HEK293 (cell line): ENCODE measurements around the gene SPACA9.

Experiments used
- CTCF ChIA-PET: fragments of 350-600 bp; formaldehyde crosslinking; extraction: SDS; loops from one replicate; lab custom pipeline; 2021; ENCODE audit warnings: antibody characterized with exemption; lab: Yijun Ruan, JAX
- POLR2A ChIA-PET: fragments of 300-600 bp; formaldehyde crosslinking; extraction: SDS; loops from one replicate; lab custom pipeline; 2020; ENCODE audit warnings: antibody characterized with exemption, inconsistent platforms; lab: Yijun Ruan, JAX
- H3K27ac ChIP-seq: fragments of 200-500 bp; sonication (Bioruptor generic); 2 replicates; pipeline ENCODE4 v1.5.1; 2014; ENCODE audit warnings: low read depth, low read length, control low read depth, inconsistent platforms; ENCODE audit errors: extremely low read depth
- H3K36me3 ChIP-seq, 2 experiments: fragments of 200-500 bp in 1 of 2; sonication (Bioruptor generic) in 1 of 2; 1 replicate in 1 of 2; 2 replicates in 1 of 2; pipeline ENCODE4 v1.5.1; 2014 to 2017; ENCODE audit warnings: inconsistent platforms in 2 of 2, low read length in 2 of 2; ENCODE audit not compliant: control insufficient read depth in 2 of 2, insufficient read depth in 1 of 2
- H3K4me1 ChIP-seq: fragments of 200-500 bp; sonication (Bioruptor generic); 2 replicates; pipeline ENCODE4 v1.5.1; 2014; ENCODE audit warnings: mild to moderate bottlenecking, low read length, inconsistent platforms; ENCODE audit not compliant: control insufficient read depth, insufficient read depth
- H3K4me3 ChIP-seq: 2 replicates; pipeline ENCODE4 v1.5.1; 2011; ENCODE audit warnings: low read depth, mild to moderate bottlenecking, control low read depth, low read length, moderate library complexity
- H3K9me3 ChIP-seq: fragments of 200-500 bp; sonication (Bioruptor generic); 2 replicates; pipeline ENCODE4 v1.5.1; 2014; ENCODE audit warnings: low read depth, low read length, inconsistent platforms; ENCODE audit not compliant: control insufficient read depth, insufficient read depth
- AEBP2 ChIP-seq: fragments of 450-650 bp; formaldehyde crosslinking; IDR thresholded peaks from 2 replicates; pipeline ENCODE4 v1.5.1; 2016; ENCODE audit warnings: missing biosample characterization, missing genetic modification characterization, borderline replicate concordance
- KLF1 ChIP-seq: fragments of 450-650 bp; formaldehyde crosslinking; IDR thresholded peaks from 2 replicates; pipeline ENCODE4 v1.5.1; 2016; ENCODE audit warnings: missing biosample characterization, missing genetic modification characterization
- OVOL3 ChIP-seq: fragments of 450-650 bp; formaldehyde crosslinking; IDR thresholded peaks from 2 replicates; pipeline ENCODE4 v1.5.1; 2016; ENCODE audit warnings: missing biosample characterization, missing genetic modification characterization
- PATZ1 ChIP-seq: fragments of 450-650 bp; formaldehyde crosslinking; IDR thresholded peaks from 2 replicates; pipeline ENCODE4 v1.5.1; 2016; ENCODE audit warnings: missing biosample characterization, missing genetic modification characterization
- REST ChIP-seq: fragments of 450-650 bp; formaldehyde crosslinking; IDR thresholded peaks from 2 replicates; pipeline ENCODE4 v1.5.1; 2016; ENCODE audit warnings: missing biosample characterization, missing genetic modification characterization
- SCRT1 ChIP-seq: fragments of 450-650 bp; formaldehyde crosslinking; IDR thresholded peaks from 2 replicates; pipeline ENCODE4 v1.5.1; 2016; ENCODE audit warnings: missing biosample characterization, missing genetic modification characterization, borderline replicate concordance
- ZBTB17 ChIP-seq: fragments of 450-650 bp; formaldehyde crosslinking; IDR thresholded peaks from 2 replicates; pipeline ENCODE4 v1.5.1; 2016; ENCODE audit warnings: missing biosample characterization, missing genetic modification characterization
- ZBTB8A ChIP-seq: fragments of 450-650 bp; formaldehyde crosslinking; IDR thresholded peaks from 2 replicates; pipeline ENCODE4 v1.5.1; 2016; ENCODE audit warnings: missing biosample characterization, missing genetic modification characterization
- ZNF10 ChIP-seq: fragments of 450-650 bp; formaldehyde crosslinking; IDR thresholded peaks from 2 replicates; pipeline ENCODE4 v1.5.1; 2017; ENCODE audit warnings: missing biosample characterization, missing genetic modification characterization
- ZNF133 ChIP-seq: fragments of 450-650 bp; formaldehyde crosslinking; IDR thresholded peaks from 2 replicates; pipeline ENCODE4 v1.5.1; 2016; ENCODE audit warnings: missing biosample characterization, missing genetic modification characterization
- ZNF148 ChIP-seq: fragments of 450-650 bp; formaldehyde crosslinking; IDR thresholded peaks from 2 replicates; pipeline ENCODE4 v1.5.0; 2017; ENCODE audit warnings: missing biosample characterization, missing genetic modification characterization, borderline replicate concordance
- ZNF155 ChIP-seq: fragments of 450-650 bp; formaldehyde crosslinking; IDR thresholded peaks from 2 replicates; pipeline ENCODE4 v1.5.1; 2016; ENCODE audit warnings: missing biosample characterization, missing genetic modification characterization
- ZNF239 ChIP-seq: fragments of 450-650 bp; formaldehyde crosslinking; IDR thresholded peaks from 2 replicates; pipeline ENCODE4 v1.5.1; 2016; ENCODE audit warnings: missing biosample characterization, missing genetic modification characterization
- ZNF280C ChIP-seq: fragments of 450-650 bp; formaldehyde crosslinking; IDR thresholded peaks from 2 replicates; pipeline ENCODE4 v1.5.1; 2016; ENCODE audit warnings: missing biosample characterization, missing genetic modification characterization
- ZNF311 ChIP-seq: fragments of 450-650 bp; formaldehyde crosslinking; IDR thresholded peaks from 2 replicates; pipeline ENCODE4 v1.5.1; 2017; ENCODE audit warnings: missing biosample characterization, missing genetic modification characterization, borderline replicate concordance
- ZNF48 ChIP-seq: fragments of 450-650 bp; formaldehyde crosslinking; IDR thresholded peaks from 2 replicates; pipeline ENCODE4 v1.5.1; 2016; ENCODE audit warnings: missing biosample characterization, missing genetic modification characterization
- ZNF549 ChIP-seq: fragments of 450-650 bp; IDR thresholded peaks from 2 replicates; pipeline ENCODE4 v1.5.1; 2018; ENCODE audit warnings: missing biosample characterization, missing genetic modification characterization, mild to moderate bottlenecking, inconsistent platforms, moderate library complexity
- ZNF558 ChIP-seq: fragments of 450-650 bp; formaldehyde crosslinking; IDR thresholded peaks from 2 replicates; pipeline ENCODE4 v1.5.1; 2016; ENCODE audit warnings: missing biosample characterization, missing genetic modification characterization
- ZNF645 ChIP-seq: fragments of 450-650 bp; formaldehyde crosslinking; IDR thresholded peaks from 2 replicates; pipeline ENCODE4; 2016; ENCODE audit warnings: missing biosample characterization, missing genetic modification characterization
- ZNF658 ChIP-seq: fragments of 450-650 bp; formaldehyde crosslinking; IDR thresholded peaks from 2 replicates; pipeline ENCODE4; 2016; ENCODE audit warnings: missing biosample characterization, missing genetic modification characterization
- ZNF830 ChIP-seq: fragments of 450-650 bp; IDR thresholded peaks from 2 replicates; pipeline ENCODE4 v1.5.0; 2018; ENCODE audit warnings: missing biosample characterization, missing genetic modification characterization, low read depth, mild to moderate bottlenecking, moderate library complexity
- ZNF837 ChIP-seq: fragments of 450-650 bp; formaldehyde crosslinking; IDR thresholded peaks from 2 replicates; pipeline ENCODE4 v1.5.1; 2016; ENCODE audit warnings: missing biosample characterization, missing genetic modification characterization

Gene SPACA9

GRCh38 chr9:132877458-132877823, 1.3 kb upstream of the SPACA9 start (continued):
- TF ChIP-seq ZNF239 (tag by site-specific recombination) = no peak
- TF ChIP-seq REST (tag by site-specific recombination) = no peak
- no peak for TF ChIP-seq ZNF830 (tag by site-specific recombination)

- H3K36me3 ChIP-seq = no peaks in the 10 kb centered on the region
- H3K4me3 ChIP-seq = peak within 1 kb of the TSS; percentile 73
- CTCF ChIA-PET = interaction anchor here (0.6 to 4.7 kb wide), 3 partner anchors 23 to 140 kb away, joined by 4 to 39 read pairs (median 4); no protein-coding TSS in a partner anchor
- H3K9me3 ChIP-seq = no peaks in the 10 kb centered on the region
- peak within 1 kb of the TSS; percentile 10; the same call in 1 of the 2 replicates for H3K27ac ChIP-seq
- H3K4me1 ChIP-seq = no peaks in the 10 kb centered on the region
- POLR2A ChIA-PET = interaction anchor here (0.7 to 2.4 kb wide), 2 partner anchors 11 to 66 kb away, joined by 3 to 8 read pairs; partner anchors contain the start of gene TSC1
- TF ChIP-seq ZBTB17 (tag by site-specific recombination) (peak; percentile 84), AEBP2 (tag by site-specific recombination) (no peak), PATZ1 (tag by site-specific recombination) (peak; percentile 77), OVOL3 (tag by site-specific recombination) (no peak), ZNF155 (no peak), ZNF280C (no peak), ZNF645 (tag by site-specific recombination) (no peak), ZNF549 (no peak), ZNF837 (tag by site-specific recombination) (no peak), ZNF558 (tag by site-specific recombination) (no peak), SCRT1 (tag by site-specific recombination) (no peak), ZNF148 (no peak), ZBTB8A (tag by site-specific recombination) (peak; percentile 37), ZNF48 (tag by site-specific recombination) (no peak), ZNF133 (tag by site-specific recombination) (no peak), ZNF10 (tag by site-specific recombination) (no peak), ZNF658 (tag by site-specific recombination) (no peak), KLF1 (peak; percentile 73), ZNF311 (no peak)
Measured at GRCh38 chr9:132877824-132878694, 639 bp upstream of the SPACA9 start, which contains the start of gene AK8. Gene AK8, minus strand, starts transcription at chr9:132878284. Its CDS starts 29 bp downstream, at chr9:132878255.
